ENCODE data around the gene RPS18.

GRCh38 chr6:33276864-33277662 is 5.2 kb downstream of the RPS18 start, which contains the start of gene B3GALT4:
- TF ChIP-seq CTCF (conservative IDR thresholded peaks at IDR 0.05 in 1 of 2, IDR thresholded peaks at IDR 0.05 in 1 of 2; ENCODE audit: low read depth in 1 of 2, low read length in 2 of 2) = peak; percentile 33 to 37
- no peak for TF ChIP-seq EZH2 (IDR thresholded peaks at IDR 0.05; ENCODE audit: low read length, missing control alignments)

All from fibroblast of lung (primary cell).